ENCODE results near the gene CLDN2. TPM values are rescaled to one million over a fixed set of nuclear protein-coding genes. Genes with fewer than 3 reads are reported as not detected.

CLDN2 gene
- total and polyA plus RNA-seq, 2 donors: not detected

DNA sequence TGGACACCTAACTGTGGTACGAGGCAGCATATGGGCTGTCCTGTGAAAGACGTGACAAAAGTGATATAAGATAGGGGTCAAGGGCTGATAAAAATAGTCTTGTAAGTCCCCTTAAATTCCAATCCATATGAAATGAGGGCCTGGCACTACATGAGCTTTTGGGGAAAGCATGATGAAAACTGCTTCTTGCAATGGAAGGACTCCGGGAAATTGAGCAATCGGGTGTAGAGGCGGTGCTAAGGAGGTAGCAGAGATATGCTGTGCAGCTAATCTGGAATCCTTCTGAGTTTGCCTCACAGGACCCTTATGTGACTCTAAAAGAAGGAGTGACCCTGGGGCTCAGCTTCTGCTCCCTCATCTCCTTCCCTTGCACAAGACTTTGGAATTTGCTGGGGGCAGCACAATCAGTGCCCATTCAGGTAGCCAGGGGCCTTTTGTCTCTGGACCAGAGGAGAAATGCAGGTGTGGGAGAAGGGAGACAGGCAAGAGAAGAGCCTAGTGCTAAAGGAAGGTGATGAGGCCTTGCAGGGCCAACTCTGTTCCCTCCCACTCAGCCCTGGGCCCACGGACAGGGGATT is 12.8 kb downstream of the CLDN2 start:
- no peak for DNase-seq (ENCODE audit: extremely low spot score)
- 57% methylated on average over 6 of the region's 6 CpGs for WGBS
- Histone ChIP-seq H3K36me3 (ENCODE audit: insufficient read depth) (no peaks in the 10 kb centered on the region), H3K4me1 (ENCODE audit: insufficient read depth) (no peaks in the 10 kb centered on the region), H3K4me3 (ENCODE audit: low read depth, low read length) (no peak overlapping the region), H3K27ac (ENCODE audit: low read depth) (no peak overlapping the region)

- Histone ChIP-seq H3K27ac (ENCODE audit: low read depth) (no peak overlapping the region), H3K4me1 (ENCODE audit: insufficient read depth) (no peaks in the 10 kb centered on the region)
- DNase-seq (ENCODE audit: extremely low spot score): no peak
These were observed 13.3 kb downstream of the CLDN2 start for GRCh38 chrX:106933538-106933961.

GRCh38 chrX:106935175-106935574 is 15.0 kb downstream of the CLDN2 start:
- Histone ChIP-seq H3K4me1 (ENCODE audit: insufficient read depth) (no peaks in the 10 kb centered on the region), H3K4me3 (ENCODE audit: low read depth, low read length) (no peak overlapping the region), H3K36me3 (ENCODE audit: insufficient read depth) (no peaks in the 10 kb centered on the region), H3K27ac (ENCODE audit: low read depth) (no peak overlapping the region)
- DNase-seq (ENCODE audit: extremely low spot score): no peak
- 45% methylated on average over 4 of the region's 4 CpGs for WGBS

More at GRCh38 chrX:106933538-106933961, 13.3 kb downstream of the CLDN2 start:
- Histone ChIP-seq H3K4me3 (ENCODE audit: low read depth, low read length) (no peak overlapping the region), H3K36me3 (ENCODE audit: insufficient read depth) (no peaks in the 10 kb centered on the region)
- WGBS: 7% methylated on average over 3 of the region's 3 CpGs

DNA sequence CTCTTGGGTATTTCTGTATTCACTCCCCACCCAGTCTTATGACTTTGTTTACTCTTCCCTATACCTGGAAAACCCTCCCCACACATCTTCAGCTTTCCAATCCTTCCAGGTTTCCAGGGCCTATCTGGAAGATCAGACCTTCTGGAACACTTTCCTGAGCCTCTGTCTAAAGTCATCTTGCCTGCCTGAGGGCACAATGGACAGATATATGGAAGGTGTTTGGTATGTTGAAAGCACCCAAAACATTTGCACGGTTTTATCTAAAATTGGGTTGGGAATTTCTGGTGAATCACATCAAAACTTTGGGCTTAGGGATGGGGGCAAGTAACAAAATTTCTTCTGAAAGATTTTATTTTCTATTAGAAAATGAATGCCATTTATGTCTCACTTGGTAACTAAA is 16.0 kb downstream of the CLDN2 start:
- H3K36me3 ChIP-seq (ENCODE audit: insufficient read depth): no peaks in the 10 kb centered on the region
- no peak overlapping the region for H3K4me3 ChIP-seq (ENCODE audit: low read depth, low read length)
- no peak overlapping the region for H3K27ac ChIP-seq (ENCODE audit: low read depth)
- WGBS: 92% methylated on average over 1 of the region's 1 CpG
- no peak for DNase-seq (ENCODE audit: extremely low spot score)
- H3K4me1 ChIP-seq (ENCODE audit: insufficient read depth): no peaks in the 10 kb centered on the region

DNA sequence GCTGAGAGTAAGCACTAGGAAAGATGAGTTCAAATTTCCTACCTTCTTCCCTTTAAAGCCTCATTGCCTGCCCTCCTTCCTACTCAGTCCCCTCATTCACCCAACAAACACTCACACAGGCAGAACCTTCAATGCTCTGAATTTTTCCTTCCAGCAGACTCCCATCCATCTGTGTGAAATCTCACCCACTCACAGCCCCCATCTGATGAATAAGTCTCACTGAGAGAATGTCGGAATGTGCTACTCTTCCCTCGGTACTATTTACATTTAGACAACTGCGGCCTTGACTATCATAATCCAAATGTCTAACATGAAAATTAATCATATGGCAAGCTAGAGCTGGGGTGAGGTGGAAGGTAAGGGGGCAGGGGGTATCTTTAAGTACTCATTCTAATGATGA is 19.4 kb downstream of the CLDN2 start:
- 60% methylated on average over 3 of the region's 3 CpGs for WGBS

GRCh38 chrX:106940068-106940467 is 19.9 kb downstream of the CLDN2 start:
- no peak overlapping the region for H3K27ac ChIP-seq (ENCODE audit: low read depth)
- no peak for DNase-seq (ENCODE audit: extremely low spot score)
- H3K36me3 ChIP-seq (ENCODE audit: insufficient read depth): no peaks in the 10 kb centered on the region
- 54% methylated on average over 1 of the region's 1 CpG for WGBS
- H3K4me3 ChIP-seq (ENCODE audit: low read depth, low read length): no peak overlapping the region
- no peaks in the 10 kb centered on the region for H3K4me1 ChIP-seq (ENCODE audit: insufficient read depth)

More for the DNA sequence above, 19.4 kb downstream of the CLDN2 start:
- Histone ChIP-seq H3K27ac (ENCODE audit: low read depth) (no peak overlapping the region), H3K36me3 (ENCODE audit: insufficient read depth) (no peaks in the 10 kb centered on the region), H3K4me1 (ENCODE audit: insufficient read depth) (no peaks in the 10 kb centered on the region), H3K4me3 (ENCODE audit: low read depth, low read length) (no peak overlapping the region)
- no peak for DNase-seq (ENCODE audit: extremely low spot score)

- WGBS: 97% methylated on average over 3 of the region's 3 CpGs
- H3K27ac ChIP-seq (ENCODE audit: low read depth): no peak overlapping the region
- DNase-seq (ENCODE audit: extremely low spot score): no peak
- no peak overlapping the region for H3K4me3 ChIP-seq (ENCODE audit: low read depth, low read length)
- H3K36me3 ChIP-seq (ENCODE audit: insufficient read depth): no peaks in the 10 kb centered on the region
- H3K4me1 ChIP-seq (ENCODE audit: insufficient read depth): no peaks in the 10 kb centered on the region
These were observed 26.3 kb downstream of the CLDN2 start for GRCh38 chrX:106946464-106946863.

DNA sequence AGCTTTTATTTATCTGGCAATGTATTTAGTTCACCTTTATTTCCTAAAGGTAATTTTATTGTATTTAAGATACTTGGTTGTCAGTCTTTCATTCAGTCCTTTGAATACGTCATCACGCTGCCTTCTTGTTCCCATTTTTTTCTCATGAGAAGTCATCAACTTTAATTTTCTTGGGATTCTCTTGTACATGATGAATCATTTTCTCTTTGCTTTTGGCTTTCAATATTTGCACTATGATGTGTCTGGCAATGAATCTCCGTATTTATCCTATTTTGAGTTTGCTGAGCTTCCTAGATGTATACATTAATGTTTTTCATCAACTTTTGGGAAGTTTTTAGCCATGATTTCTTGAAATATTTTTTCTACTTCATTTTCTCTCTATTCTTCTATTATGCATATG is 28.4 kb downstream of the CLDN2 start:
- Histone ChIP-seq H3K4me3 (ENCODE audit: low read depth, low read length) (no peak overlapping the region), H3K4me1 (ENCODE audit: insufficient read depth) (no peaks in the 10 kb centered on the region), H3K27ac (ENCODE audit: low read depth) (no peak overlapping the region), H3K36me3 (ENCODE audit: insufficient read depth) (no peaks in the 10 kb centered on the region)
- DNase-seq (ENCODE audit: extremely low spot score): no peak
- WGBS: 94% methylated on average over 3 of the region's 3 CpGs

- no peaks in the 10 kb centered on the region for H3K36me3 ChIP-seq (ENCODE audit: insufficient read depth)
- 77% methylated on average over 1 of the region's 1 CpG for WGBS
- no peaks in the 10 kb centered on the region for H3K4me1 ChIP-seq (ENCODE audit: insufficient read depth)
- no peak overlapping the region for H3K4me3 ChIP-seq (ENCODE audit: low read depth, low read length)
- DNase-seq (ENCODE audit: extremely low spot score): no peak
- no peak overlapping the region for H3K27ac ChIP-seq (ENCODE audit: low read depth)
These were observed 29.2 kb downstream of the CLDN2 start for GRCh38 chrX:106949366-106949765.

DNA sequence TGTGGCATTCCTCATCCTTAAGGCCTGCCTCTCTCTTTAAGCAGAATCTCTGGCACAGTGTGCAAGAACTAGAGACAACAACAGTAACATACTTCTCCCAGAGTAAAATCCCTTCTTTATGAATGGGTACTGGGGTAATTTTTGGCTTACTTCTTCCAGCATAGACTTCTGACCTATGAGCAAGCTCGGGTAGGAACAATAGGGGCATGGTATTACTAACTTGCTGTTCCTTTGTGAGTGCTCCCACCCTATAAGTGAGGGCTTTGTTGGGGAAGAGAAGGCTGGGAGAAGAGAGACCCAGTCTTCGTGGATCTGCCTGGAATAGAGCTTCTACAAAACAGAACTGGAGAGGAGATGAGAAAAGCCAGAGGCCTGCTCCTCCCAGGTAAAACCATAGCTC is 30.2 kb downstream of the CLDN2 start:
- DNase-seq (ENCODE audit: extremely low spot score): no peak
- Histone ChIP-seq H3K4me1 (ENCODE audit: insufficient read depth) (no peaks in the 10 kb centered on the region), H3K27ac (ENCODE audit: low read depth) (no peak overlapping the region), H3K4me3 (ENCODE audit: low read depth, low read length) (no peak overlapping the region), H3K36me3 (ENCODE audit: insufficient read depth) (no peaks in the 10 kb centered on the region)
- WGBS: 82% methylated on average over 2 of the region's 2 CpGs

GRCh38 chrX:106951230-106951629 is 31.0 kb downstream of the CLDN2 start:
- Histone ChIP-seq H3K27ac (ENCODE audit: low read depth) (no peak overlapping the region), H3K4me3 (ENCODE audit: low read depth, low read length) (no peak overlapping the region), H3K36me3 (ENCODE audit: insufficient read depth) (no peaks in the 10 kb centered on the region), H3K4me1 (ENCODE audit: insufficient read depth) (no peaks in the 10 kb centered on the region)
- WGBS: 92% methylated on average over 6 of the region's 6 CpGs
- no peak for DNase-seq (ENCODE audit: extremely low spot score)

GRCh38 chrX:106952089-106952488 is 31.9 kb downstream of the CLDN2 start:
- H3K27ac ChIP-seq (ENCODE audit: low read depth): no peak overlapping the region
- H3K36me3 ChIP-seq (ENCODE audit: insufficient read depth): no peaks in the 10 kb centered on the region
- 93% methylated on average over 3 of the region's 3 CpGs for WGBS
- H3K4me3 ChIP-seq (ENCODE audit: low read depth, low read length): no peak overlapping the region
- DNase-seq (ENCODE audit: extremely low spot score): no peak
- H3K4me1 ChIP-seq (ENCODE audit: insufficient read depth): no peaks in the 10 kb centered on the region

DNA sequence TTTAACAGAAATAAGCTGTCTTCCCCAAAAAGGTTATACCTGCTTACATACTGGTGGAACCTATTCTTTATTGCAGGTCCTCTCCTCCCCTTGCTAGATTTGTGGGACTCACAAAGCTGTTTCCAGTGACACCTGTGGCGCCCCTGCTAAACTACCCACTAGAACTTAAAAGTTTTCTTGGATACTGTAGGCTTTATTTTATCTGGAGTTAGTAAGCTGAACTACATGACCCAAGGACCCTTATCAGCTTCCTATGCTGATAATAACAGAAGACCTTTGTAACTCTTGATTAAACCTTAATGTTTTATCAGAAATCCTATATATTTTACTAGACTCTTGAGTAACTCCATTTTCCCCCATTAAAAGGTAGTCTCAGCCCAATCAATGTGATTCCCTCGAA is 32.3 kb downstream of the CLDN2 start:
- H3K4me1 ChIP-seq (ENCODE audit: insufficient read depth): no peaks in the 10 kb centered on the region
- no peaks in the 10 kb centered on the region for H3K36me3 ChIP-seq (ENCODE audit: insufficient read depth)
- no peak overlapping the region for H3K27ac ChIP-seq (ENCODE audit: low read depth)
- DNase-seq (ENCODE audit: extremely low spot score): no peak
- WGBS: 98% methylated on average over 2 of the region's 2 CpGs
- no peak overlapping the region for H3K4me3 ChIP-seq (ENCODE audit: low read depth, low read length)

GRCh38 chrX:106952988-106953387 is 32.8 kb downstream of the CLDN2 start:
- H3K27ac ChIP-seq (ENCODE audit: low read depth): no peak overlapping the region
- no peak for DNase-seq (ENCODE audit: extremely low spot score)
- no peak overlapping the region for H3K4me3 ChIP-seq (ENCODE audit: low read depth, low read length)
- WGBS: 30% methylated on average over 1 of the region's 1 CpG
- H3K4me1 ChIP-seq (ENCODE audit: insufficient read depth): no peaks in the 10 kb centered on the region
- H3K36me3 ChIP-seq (ENCODE audit: insufficient read depth): no peaks in the 10 kb centered on the region

GRCh38 chrX:106954041-106954440 is 33.8 kb downstream of the CLDN2 start:
- Histone ChIP-seq H3K4me1 (ENCODE audit: insufficient read depth) (no peaks in the 10 kb centered on the region), H3K36me3 (ENCODE audit: insufficient read depth) (no peaks in the 10 kb centered on the region), H3K27ac (ENCODE audit: low read depth) (no peak overlapping the region), H3K4me3 (ENCODE audit: low read depth, low read length) (no peak overlapping the region)
- no peak for DNase-seq (ENCODE audit: extremely low spot score)
- whole genome bisulfite sequencing: 97% methylated on average over 4 of the region's 4 CpGs
